Measurements from ENCODE around the gene GOLPH3L.

DNA sequence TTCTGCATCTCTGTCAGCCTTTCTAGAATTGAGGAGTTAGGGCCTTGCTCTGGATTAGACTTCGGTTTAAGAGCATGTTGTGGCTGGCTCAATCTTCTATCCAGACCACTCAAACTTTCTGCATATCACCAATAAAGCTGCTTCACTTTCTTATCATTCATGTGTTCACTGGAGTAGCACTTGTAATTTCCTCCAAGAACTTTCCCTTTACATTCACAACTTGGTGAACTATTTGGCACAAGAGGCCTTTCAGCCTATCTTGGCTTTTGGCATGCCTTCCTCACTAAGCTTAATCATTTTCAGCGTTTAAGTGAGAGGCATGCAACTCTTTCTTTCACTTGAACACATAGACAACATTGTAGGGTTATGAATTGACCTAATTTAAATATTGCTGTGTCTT, 27.4 kb upstream of the GOLPH3L start:
- TF ChIP-seq, protein P1, sequence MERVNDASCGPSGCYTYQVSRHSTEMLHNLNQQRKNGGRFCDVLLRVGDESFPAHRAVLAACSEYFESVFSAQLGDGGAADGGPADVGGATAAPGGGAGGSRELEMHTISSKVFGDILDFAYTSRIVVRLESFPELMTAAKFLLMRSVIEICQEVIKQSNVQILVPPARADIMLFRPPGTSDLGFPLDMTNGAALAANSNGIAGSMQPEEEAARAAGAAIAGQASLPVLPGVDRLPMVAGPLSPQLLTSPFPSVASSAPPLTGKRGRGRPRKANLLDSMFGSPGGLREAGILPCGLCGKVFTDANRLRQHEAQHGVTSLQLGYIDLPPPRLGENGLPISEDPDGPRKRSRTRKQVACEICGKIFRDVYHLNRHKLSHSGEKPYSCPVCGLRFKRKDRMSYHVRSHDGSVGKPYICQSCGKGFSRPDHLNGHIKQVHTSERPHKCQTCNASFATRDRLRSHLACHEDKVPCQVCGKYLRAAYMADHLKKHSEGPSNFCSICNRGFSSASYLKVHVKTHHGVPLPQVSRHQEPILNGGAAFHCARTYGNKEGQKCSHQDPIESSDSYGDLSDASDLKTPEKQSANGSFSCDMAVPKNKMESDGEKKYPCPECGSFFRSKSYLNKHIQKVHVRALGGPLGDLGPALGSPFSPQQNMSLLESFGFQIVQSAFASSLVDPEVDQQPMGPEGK (tag by site-specific recombination; IDR thresholded peaks at IDR 0.05), result no peak
- TF ChIP-seq ZNF133 (tag by site-specific recombination; IDR thresholded peaks at IDR 0.05), result no peak
- no peak for TF ChIP-seq OSR2 (tag by site-specific recombination; IDR thresholded peaks at IDR 0.05)
- no peak for TF ChIP-seq ZNF146 (tag by site-specific recombination; IDR thresholded peaks at IDR 0.05)
- TF ChIP-seq, protein P2, sequence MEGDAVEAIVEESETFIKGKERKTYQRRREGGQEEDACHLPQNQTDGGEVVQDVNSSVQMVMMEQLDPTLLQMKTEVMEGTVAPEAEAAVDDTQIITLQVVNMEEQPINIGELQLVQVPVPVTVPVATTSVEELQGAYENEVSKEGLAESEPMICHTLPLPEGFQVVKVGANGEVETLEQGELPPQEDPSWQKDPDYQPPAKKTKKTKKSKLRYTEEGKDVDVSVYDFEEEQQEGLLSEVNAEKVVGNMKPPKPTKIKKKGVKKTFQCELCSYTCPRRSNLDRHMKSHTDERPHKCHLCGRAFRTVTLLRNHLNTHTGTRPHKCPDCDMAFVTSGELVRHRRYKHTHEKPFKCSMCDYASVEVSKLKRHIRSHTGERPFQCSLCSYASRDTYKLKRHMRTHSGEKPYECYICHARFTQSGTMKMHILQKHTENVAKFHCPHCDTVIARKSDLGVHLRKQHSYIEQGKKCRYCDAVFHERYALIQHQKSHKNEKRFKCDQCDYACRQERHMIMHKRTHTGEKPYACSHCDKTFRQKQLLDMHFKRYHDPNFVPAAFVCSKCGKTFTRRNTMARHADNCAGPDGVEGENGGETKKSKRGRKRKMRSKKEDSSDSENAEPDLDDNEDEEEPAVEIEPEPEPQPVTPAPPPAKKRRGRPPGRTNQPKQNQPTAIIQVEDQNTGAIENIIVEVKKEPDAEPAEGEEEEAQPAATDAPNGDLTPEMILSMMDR (tag by site-specific recombination; IDR thresholded peaks at IDR 0.05), result no peak
- TF ChIP-seq ZNF121 (tag by site-specific recombination; IDR thresholded peaks at IDR 0.05), result no peak
- TF ChIP-seq, protein P3, sequence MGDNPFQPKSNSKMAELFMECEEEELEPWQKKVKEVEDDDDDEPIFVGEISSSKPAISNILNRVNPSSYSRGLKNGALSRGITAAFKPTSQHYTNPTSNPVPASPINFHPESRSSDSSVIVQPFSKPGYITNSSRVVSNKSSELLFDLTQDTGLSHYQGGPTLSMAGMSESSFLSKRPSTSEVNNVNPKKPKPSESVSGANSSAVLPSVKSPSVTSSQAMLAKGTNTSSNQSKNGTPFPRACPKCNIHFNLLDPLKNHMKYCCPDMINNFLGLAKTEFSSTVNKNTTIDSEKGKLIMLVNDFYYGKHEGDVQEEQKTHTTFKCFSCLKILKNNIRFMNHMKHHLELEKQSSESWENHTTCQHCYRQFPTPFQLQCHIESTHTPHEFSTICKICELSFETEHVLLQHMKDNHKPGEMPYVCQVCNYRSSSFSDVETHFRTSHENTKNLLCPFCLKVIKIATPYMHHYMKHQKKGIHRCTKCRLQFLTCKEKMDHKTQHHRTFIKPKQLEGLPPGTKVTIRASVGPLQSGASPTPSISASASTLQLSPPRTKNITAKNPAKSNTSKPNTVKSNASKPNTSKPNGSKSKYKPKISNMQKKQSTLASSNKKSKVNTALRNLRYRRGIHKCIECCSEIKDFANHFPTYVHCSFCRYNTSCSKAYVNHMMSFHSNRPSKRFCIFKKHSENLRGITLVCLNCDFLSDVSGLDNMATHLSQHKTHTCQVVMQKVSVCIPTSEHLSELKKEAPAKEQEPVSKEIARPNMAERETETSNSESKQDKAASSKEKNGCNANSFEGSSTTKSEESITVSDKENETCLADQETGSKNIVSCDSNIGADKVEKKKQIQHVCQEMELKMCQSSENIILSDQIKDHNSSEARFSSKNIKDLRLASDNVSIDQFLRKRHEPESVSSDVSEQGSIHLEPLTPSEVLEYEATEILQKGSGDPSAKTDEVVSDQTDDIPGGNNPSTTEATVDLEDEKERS (tag by site-specific recombination; IDR thresholded peaks at IDR 0.05), result no peak
- TF ChIP-seq BCL11A (tag by site-specific recombination; IDR thresholded peaks at IDR 0.05; ENCODE audit: low read depth), result no peak
- TF ChIP-seq YY1 (tag by site-specific recombination; IDR thresholded peaks at IDR 0.05), result no peak
- no peak for TF ChIP-seq ZNF10 (tag by site-specific recombination; IDR thresholded peaks at IDR 0.05)

Measured in HEK293 (cell line).